Upper lobe of right lung (tissue), 1 donor: ENCODE results near the gene GATD1. TPM values are rescaled to one million over a fixed set of nuclear protein-coding genes. Genes with fewer than 3 reads are reported as not detected.

Experiments used
- ATAC-seq: fragments of 200-7000 bp; cut with Tn5 transposase; one replicate; pipeline ENCODE4 v1.9.1; 2020; ENCODE audit warnings: mild to moderate bottlenecking, moderate library complexity
- DNase-seq: peaks from one replicate; pipeline ENCODE4 v3.0.0-alpha.2; 2020
- H3K27ac ChIP-seq: fragments of 200-600 bp; one replicate; pipeline ENCODE4 v1.8.0; 2022
- H3K27me3 ChIP-seq: fragments of 200-600 bp; one replicate; pipeline ENCODE4 v1.8.0; 2022; ENCODE audit warnings: mild to moderate bottlenecking
- H3K36me3 ChIP-seq: fragments of 200-600 bp; one replicate; pipeline ENCODE4 v1.8.0; 2022
- H3K4me1 ChIP-seq: fragments of 200-600 bp; one replicate; pipeline ENCODE4 v1.8.0; 2022
- H3K4me3 ChIP-seq: fragments of 200-600 bp; one replicate; pipeline ENCODE4 v1.8.0; 2022; ENCODE audit warnings: mild to moderate bottlenecking
- H3K9me3 ChIP-seq: fragments of 200-600 bp; one replicate; pipeline ENCODE4 v1.8.0; 2022
- intact Hi-C: fragments of 100-400 bp; cut with DNase I; formaldehyde crosslinking; loops from one replicate; pipeline ENCODE4 v1.11.0; 2022
- total RNA-seq: library from RNA; stranded (reverse); fragmentation: NEBNext Ultra II Directional; extraction: Animal tissue kit (Norgen Biotek cat#: 25700); gene quantifications from one replicate; pipeline ENCODE4 v1.2.1, GENCODE V29; 2021
- TF ChIP-seq, protein P1 (sequence below): fragments of 200-600 bp; IDR thresholded peaks from one replicate; pipeline ENCODE4 v1.8.0; 2022; ENCODE audit warnings: antibody characterized with exemption
- donor health status: DM: no; HTN: yes; CAD: no; lungs with severe emphysema.

Gene GATD1
- total RNA-seq, 1 donor from 2014 or later: 62.5 TPM

- Histone ChIP-seq H3K4me1 (peaks cover 22% of the 10 kb centered on the region), H3K27me3 (no peaks in the 10 kb centered on the region)
Measured at GRCh38 chr11:779955-780532, 2.8 kb upstream of the GATD1 start.

GRCh38 chr11:778976-779954 lies 2.0 kb upstream of the GATD1 start:
- no peak overlapping the region for H3K4me3 ChIP-seq
- H3K9me3 ChIP-seq: no peaks in the 10 kb centered on the region
- peaks cover 23% of the 10 kb centered on the region for H3K4me1 ChIP-seq
- intact Hi-C loops: no loop called here
- TF ChIP-seq, protein P1, sequence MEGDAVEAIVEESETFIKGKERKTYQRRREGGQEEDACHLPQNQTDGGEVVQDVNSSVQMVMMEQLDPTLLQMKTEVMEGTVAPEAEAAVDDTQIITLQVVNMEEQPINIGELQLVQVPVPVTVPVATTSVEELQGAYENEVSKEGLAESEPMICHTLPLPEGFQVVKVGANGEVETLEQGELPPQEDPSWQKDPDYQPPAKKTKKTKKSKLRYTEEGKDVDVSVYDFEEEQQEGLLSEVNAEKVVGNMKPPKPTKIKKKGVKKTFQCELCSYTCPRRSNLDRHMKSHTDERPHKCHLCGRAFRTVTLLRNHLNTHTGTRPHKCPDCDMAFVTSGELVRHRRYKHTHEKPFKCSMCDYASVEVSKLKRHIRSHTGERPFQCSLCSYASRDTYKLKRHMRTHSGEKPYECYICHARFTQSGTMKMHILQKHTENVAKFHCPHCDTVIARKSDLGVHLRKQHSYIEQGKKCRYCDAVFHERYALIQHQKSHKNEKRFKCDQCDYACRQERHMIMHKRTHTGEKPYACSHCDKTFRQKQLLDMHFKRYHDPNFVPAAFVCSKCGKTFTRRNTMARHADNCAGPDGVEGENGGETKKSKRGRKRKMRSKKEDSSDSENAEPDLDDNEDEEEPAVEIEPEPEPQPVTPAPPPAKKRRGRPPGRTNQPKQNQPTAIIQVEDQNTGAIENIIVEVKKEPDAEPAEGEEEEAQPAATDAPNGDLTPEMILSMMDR: no peak
- no peaks in the 10 kb centered on the region for H3K27me3 ChIP-seq
- DNase-seq (peak; percentile 63), ATAC-seq (no peak)
- no peaks in the 10 kb centered on the region for H3K36me3 ChIP-seq
- H3K27ac ChIP-seq: no peak overlapping the region

More at GRCh38 chr11:779955-780532, 2.8 kb upstream of the GATD1 start:
- no peak overlapping the region for H3K4me3 ChIP-seq
- TF ChIP-seq, protein P1: no peak
- no peaks in the 10 kb centered on the region for H3K9me3 ChIP-seq
- DNase-seq: no peak
- ATAC-seq: no peak
- intact Hi-C loops: no loop called here
- no peak overlapping the region for H3K27ac ChIP-seq
- H3K36me3 ChIP-seq: no peaks in the 10 kb centered on the region

- ATAC-seq: peak; percentile 40
- intact Hi-C loops: no loop called here
- Histone ChIP-seq H3K4me1 (peaks cover 23% of the 10 kb centered on the region), H3K27ac (peak overlapping the region; percentile 84), H3K4me3 (peak overlapping the region; percentile 81), H3K36me3 (peaks cover 14% of the 10 kb centered on the region), H3K9me3 (no peaks in the 10 kb centered on the region), H3K27me3 (no peaks in the 10 kb centered on the region)
- TF ChIP-seq, protein P1: no peak
- DNase-seq: peak; percentile 74
Measured at GRCh38 chr11:776561-777287, 563 bp downstream of the GATD1 start.

GRCh38 chr11:776263-776560 lies 1.1 kb downstream of the GATD1 start:
- H3K4me3 ChIP-seq: peak overlapping the region; percentile 81
- no peaks in the 10 kb centered on the region for H3K9me3 ChIP-seq
- intact Hi-C loops: no loop called here
- ATAC-seq: no peak
- no peaks in the 10 kb centered on the region for H3K27me3 ChIP-seq
- TF ChIP-seq, protein P1: no peak
- no peak for DNase-seq
- H3K4me1 ChIP-seq: peaks cover 23% of the 10 kb centered on the region
- H3K27ac ChIP-seq: no peak overlapping the region
- H3K36me3 ChIP-seq: peaks cover 19% of the 10 kb centered on the region

DNA sequence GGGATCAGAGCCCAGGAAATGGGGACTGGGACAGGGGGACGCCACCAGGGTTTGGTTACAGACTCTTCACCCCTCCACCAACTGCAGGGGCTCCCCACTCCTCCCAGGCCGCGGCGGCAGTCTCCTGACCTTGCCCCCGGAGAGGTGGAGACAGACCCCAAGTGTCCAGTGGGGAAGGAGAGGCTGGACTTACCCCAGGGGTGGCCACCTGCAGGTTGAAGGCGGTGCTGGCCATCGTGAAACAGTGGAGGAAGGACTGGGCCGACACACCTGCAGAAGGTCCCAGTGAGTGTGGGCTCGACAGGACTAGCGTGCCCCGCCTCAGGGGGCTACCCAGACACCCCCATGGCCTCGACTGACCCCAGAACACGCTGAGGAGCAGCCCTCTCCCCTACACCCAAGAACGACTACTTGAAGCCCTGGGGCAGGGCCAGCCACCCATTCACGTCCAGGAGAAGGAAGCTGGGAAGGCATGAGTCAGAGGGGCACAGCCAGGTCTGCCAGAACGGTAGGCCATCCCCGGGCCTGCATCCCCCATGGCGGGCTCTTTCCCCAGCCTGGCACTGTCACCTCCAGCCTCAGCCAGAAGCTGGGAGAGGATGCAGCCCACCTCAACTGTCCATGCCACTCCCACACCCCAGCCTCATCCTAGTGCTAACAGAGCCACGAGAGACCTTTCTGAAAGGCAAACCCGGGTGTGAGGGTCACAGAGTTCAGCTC lies 2.3 kb downstream of the GATD1 start:
- intact Hi-C loops: no loop called here
- peak; percentile 64 for DNase-seq

More for the DNA sequence above, 2.3 kb downstream of the GATD1 start:
- no peaks in the 10 kb centered on the region for H3K27me3 ChIP-seq
- H3K4me3 ChIP-seq: no peak overlapping the region
- H3K9me3 ChIP-seq: no peaks in the 10 kb centered on the region
- TF ChIP-seq, protein P1: no peak
- ATAC-seq: no peak
- peaks cover 23% of the 10 kb centered on the region for H3K4me1 ChIP-seq
- H3K36me3 ChIP-seq: peaks cover 31% of the 10 kb centered on the region
- no peak overlapping the region for H3K27ac ChIP-seq
